ENCODE results near the gene RAPGEF4.

- no peak for TF ChIP-seq CTCF (IDR thresholded peaks at IDR 0.05)
- no peak for TF ChIP-seq POLR2A (IDR thresholded peaks at IDR 0.05)
Measured at GRCh38 chr2:173090276-173090877, 354.7 kb downstream of the RAPGEF4 start.

All from Peyer's patch (tissue), 4 donors.